ENCODE data around the gene HNRNPA1L2. TPM values are rescaled to one million over a fixed set of nuclear protein-coding genes. Genes with fewer than 3 reads are reported as not detected.
A peak's percentile ranks its signal among the peaks of the same experiment; 100 is the strongest.
"Not testable (repeated sequence)": the region's sequence is repeated elsewhere in the genome, so short reads cannot be mapped to it uniquely, and the experiment has no call there.

HNRNPA1L2 gene
- total and polyA plus RNA-seq, 12 donors, result 1.7 to 9.1 (median 3.5) TPM

- 30 to 40% methylated on average over 10 of the region's 10 CpGs for WGBS, 2 donors
- not testable (repeated sequence) for H3K4me3 ChIP-seq, H3K36me3 ChIP-seq, H3K9me3 ChIP-seq, H3K27me3 ChIP-seq
- Histone ChIP-seq H3K4me1 (peaks cover 0 to 22% (median 0%) of the 10 kb centered on the region in 9 donors), H3K27ac (peak overlapping the region in 5 of 10 donors; percentile 9 to 72 (median 58))
- ATAC-seq (peak; percentile 69 to 95 (median 90)), DNase-seq (peak in 1 of 2 donors; percentile 40)
- intact Hi-C loops (cut with DNase I), result loop anchor here in 1 of 10 donors (10.0 kb wide), 1 partner anchor 356 kb away; no protein-coding TSS in a partner anchor
- peak in 8 of 9 donors; percentile 17 to 63 (median 49) for TF ChIP-seq CTCF (IDR thresholded peaks at IDR 0.05)
These were observed 33.1 kb upstream of the HNRNPA1L2 start for GRCh38 chr13:52609013-52609606.

- Histone ChIP-seq H3K4me1 (peaks cover 0 to 22% (median 0%) of the 10 kb centered on the region in 9 donors), H3K27ac (peak overlapping the region in 5 of 10 donors; percentile 9 to 72 (median 66))
- 81 to 86% methylated on average over 5 of the region's 5 CpGs for WGBS, 2 donors
- H3K27me3 ChIP-seq, H3K9me3 ChIP-seq, ATAC-seq, H3K36me3 ChIP-seq, DNase-seq, H3K4me3 ChIP-seq: not testable (repeated sequence)
- intact Hi-C loops (cut with DNase I), result loop anchor here in 1 of 10 donors (10.0 kb wide), 1 partner anchor 355 kb away; no protein-coding TSS in a partner anchor
These were observed 32.1 kb upstream of the HNRNPA1L2 start for GRCh38 chr13:52610158-52610557.

- Histone ChIP-seq H3K27ac (no peak overlapping the region), H3K9me3 (no peaks in the 10 kb centered on the region), H3K36me3 (peaks cover 0 to 5% (median 0%) of the 10 kb centered on the region in 9 donors), H3K4me3 (no peak overlapping the region), H3K27me3 (no peaks in the 10 kb centered on the region), H3K4me1 (peaks cover 0 to 25% (median 4%) of the 10 kb centered on the region in 9 donors)
- ATAC-seq (no peak), DNase-seq (no peak)
- intact Hi-C loops (cut with DNase I), result loop anchor here in 4 of 10 donors (5.0 to 10.0 kb wide), 2 partner anchors 37 to 350 kb away; partner anchors contain the start of gene SUGT1 (in 4 of the 4)
- TF ChIP-seq CTCF (IDR thresholded peaks at IDR 0.05), result no peak
- 97 to 98% methylated on average over 4 of the region's 4 CpGs for WGBS, 2 donors
These were observed 27.0 kb upstream of the HNRNPA1L2 start for GRCh38 chr13:52615134-52615801.

- Histone ChIP-seq H3K27ac (no peak overlapping the region), H3K4me1 (peaks cover 0 to 25% (median 4%) of the 10 kb centered on the region in 9 donors), H3K4me3 (no peak overlapping the region), H3K27me3 (no peaks in the 10 kb centered on the region), H3K36me3 (peaks cover 0 to 5% (median 0%) of the 10 kb centered on the region in 9 donors), H3K9me3 (no peaks in the 10 kb centered on the region)
- WGBS, 2 donors, result 88 to 90% methylated on average over 5 of the region's 5 CpGs
- no peak for ATAC-seq
- intact Hi-C loops (cut with DNase I), result loop anchor here in 5 of 10 donors (2.0 to 10.0 kb wide), 3 partner anchors 36 to 349 kb away; partner anchors contain the start of gene SUGT1 (in 5 of the 5)
- DNase-seq, result no peak
- no peak for TF ChIP-seq CTCF (IDR thresholded peaks at IDR 0.05)
These were observed 26.4 kb upstream of the HNRNPA1L2 start for GRCh38 chr13:52615812-52616211.

Data from heart right ventricle (tissue), 16 donors.